CD14-positive monocyte (primary cell): ENCODE results near the gene UBXN7. TPM values are rescaled to one million over a fixed set of nuclear protein-coding genes. Genes with fewer than 3 reads are reported as not detected.
"Not testable (repeated sequence)": the region's sequence is repeated elsewhere in the genome, so short reads cannot be mapped to it uniquely, and the experiment has no call there.

ENCODE experiments used
- DNase-seq, 3 donors: peaks; one replicate each; pipeline ENCODE4 v3.0.0-alpha.2; 2011 to 2022
- H2AFZ ChIP-seq: 2 replicates; pipeline ENCODE4 v1.6.0; 2012; ENCODE audit warnings: mild to moderate bottlenecking, low read depth, low read length, inconsistent platforms; ENCODE audit not compliant: insufficient read depth, poor library complexity, severe bottlenecking
- H3K27ac ChIP-seq, 2 donors: 1 replicate in 1 of 2; 2 replicates in 1 of 2; pipeline ENCODE4 v1.5.1; 2012 to 2013; ENCODE audit warnings: low read length in 2 of 2, control low read depth in 1 of 2, inconsistent platforms in 1 of 2, low read depth in 1 of 2, mild to moderate bottlenecking in 1 of 2
- H3K27me3 ChIP-seq, 2 donors: one replicate each; pipeline versions ENCODE4 v1.6.0 to v1.6.1; 2011 to 2013; ENCODE audit warnings: low read length in 2 of 2; ENCODE audit not compliant: control insufficient read depth in 2 of 2, insufficient read depth in 2 of 2
- H3K36me3 ChIP-seq, 2 donors: replicated peaks in 1 of 2; 1 replicate in 1 of 2; 2 replicates in 1 of 2; pipeline versions ENCODE4 v1.5.1 to v1.6.1; 2012 to 2013; ENCODE audit warnings: low read length in 2 of 2, control low read depth in 1 of 2, inconsistent platforms in 1 of 2, mild to moderate bottlenecking in 1 of 2; ENCODE audit not compliant: insufficient read depth in 2 of 2, control insufficient read depth in 1 of 2
- H3K4me1 ChIP-seq, 2 donors: 1 replicate in 1 of 2; 2 replicates in 1 of 2; pipeline versions ENCODE4 v1.5.1 to v1.6.1; 2012 to 2013; ENCODE audit warnings: low read length in 2 of 2, control low read depth in 1 of 2, inconsistent platforms in 1 of 2, mild to moderate bottlenecking in 1 of 2, moderate library complexity in 1 of 2; ENCODE audit not compliant: insufficient read depth in 2 of 2, control insufficient read depth in 1 of 2
- H3K4me2 ChIP-seq: replicated peaks from 2 replicates; pipeline ENCODE3; 2012; ENCODE audit warnings: low read length, moderate library complexity, mild to moderate bottlenecking; ENCODE audit not compliant: poor library complexity, severe bottlenecking; ENCODE audit errors: extremely low read depth
- H3K4me3 ChIP-seq, 3 experiments: fragments of 200-600 bp in 1 of 3; sonication (generic) in 1 of 3; replicated peaks in 1 of 3; 1 replicate in 2 of 3; 2 replicates in 1 of 3; pipeline ENCODE4 v1.5.1; 2011 to 2013; ENCODE audit warnings: low read length in 3 of 3, mild to moderate bottlenecking in 3 of 3, control low read depth in 2 of 3, low read depth in 2 of 3, inconsistent platforms in 1 of 3, moderate library complexity in 1 of 3
- H3K79me2 ChIP-seq: 2 replicates; pipeline ENCODE4 v1.6.0; 2012; ENCODE audit warnings: mild to moderate bottlenecking, control low read depth, inconsistent platforms, low read length, moderate library complexity; ENCODE audit not compliant: insufficient read depth
- H3K9ac ChIP-seq: 2 replicates; pipeline ENCODE4 v1.6.0; 2017; ENCODE audit warnings: low read length, mild to moderate bottlenecking; ENCODE audit not compliant: insufficient read depth, poor library complexity, severe bottlenecking
- H3K9me3 ChIP-seq, 2 donors: replicated peaks in 1 of 2; 1 replicate in 1 of 2; 2 replicates in 1 of 2; pipeline versions ENCODE4 v1.5.1 to v1.6.1; 2012 to 2013; ENCODE audit warnings: low read length in 2 of 2, control low read depth in 1 of 2; ENCODE audit not compliant: control insufficient read depth in 1 of 2, insufficient read depth in 1 of 2
- H4K20me1 ChIP-seq: 2 replicates; pipeline ENCODE4 v1.6.0; 2012; ENCODE audit warnings: mild to moderate bottlenecking, low read length, control low read depth, moderate library complexity; ENCODE audit not compliant: insufficient read depth
- H3K27ac Mint-ChIP-seq, 7 donors: one replicate each; pipeline ENCODE4 v1.8.0; 2020; ENCODE audit warnings: mild to moderate bottlenecking in 7 of 7, mixed read lengths in 7 of 7, moderate library complexity in 6 of 7, inconsistent platforms in 2 of 7
- H3K27me3 Mint-ChIP-seq, 3 donors: one replicate each; pipeline ENCODE4 v1.8.0; 2021 to 2022; ENCODE audit warnings: low read depth in 3 of 3, mild to moderate bottlenecking in 3 of 3, mixed read lengths in 3 of 3, moderate library complexity in 3 of 3, inconsistent platforms in 1 of 3
- H3K36me3 Mint-ChIP-seq, 2 donors: one replicate each; pipeline ENCODE4 v1.8.0; 2020; ENCODE audit warnings: mixed read lengths in 2 of 2, inconsistent platforms in 1 of 2, mild to moderate bottlenecking in 1 of 2
- H3K4me1 Mint-ChIP-seq: one replicate; pipeline ENCODE4 v1.8.0; 2020; ENCODE audit warnings: mild to moderate bottlenecking, mixed read lengths
- H3K4me3 Mint-ChIP-seq, 2 donors: one replicate each; pipeline ENCODE4 v1.8.0; 2020; ENCODE audit warnings: mild to moderate bottlenecking in 2 of 2, mixed read lengths in 2 of 2, moderate library complexity in 1 of 2
- H3K9me3 Mint-ChIP-seq, 7 donors: one replicate each; pipeline ENCODE4 v1.8.0; 2020 to 2022; ENCODE audit warnings: mixed read lengths in 7 of 7, mild to moderate bottlenecking in 6 of 7, moderate library complexity in 6 of 7, inconsistent platforms in 2 of 7
- WGBS: methylation state at CpG from one replicate; pipeline ENCODE4 v1.1.5; 2013; ENCODE audit warnings: missing lambda C conversion rate; ENCODE audit not compliant: insufficient coverage; 5-methylcytosine and 5-hydroxymethylcytosine counted together
- intact Hi-C, 2 donors: fragments of 100-400 bp; cut with micrococcal nuclease; formaldehyde crosslinking; loops; one replicate each; pipeline versions ENCODE4 v1.15.0 to v1.15.1; 2023
- polyA plus RNA-seq, 3 donors: library from polyadenylated mRNA; depleted of rRNA in 1 of 3; unstranded in 2 of 3; stranded (reverse) in 1 of 3; fragments of 300-500 nt in 2 of 3; fragments of >200 nt in 1 of 3; fragmentation: Illumina TruSeq in 2 of 3; gene quantifications; 1 replicate in 2 of 3; 2 replicates in 1 of 3; pipeline ENCODE4 v1.2.3, GENCODE V29; 2012 to 2021
- TF ChIP-seq, protein P1 (sequence below): fragments of 200-600 bp; IDR thresholded peaks from one replicate; pipeline ENCODE4 v1.8.0; 2022; ENCODE audit warnings: antibody characterized with exemption, mild to moderate bottlenecking

The UBXN7 gene
- polyA plus RNA-seq, 3 donors, result 10.5 to 15.8 (median 13.6) TPM

DNA sequence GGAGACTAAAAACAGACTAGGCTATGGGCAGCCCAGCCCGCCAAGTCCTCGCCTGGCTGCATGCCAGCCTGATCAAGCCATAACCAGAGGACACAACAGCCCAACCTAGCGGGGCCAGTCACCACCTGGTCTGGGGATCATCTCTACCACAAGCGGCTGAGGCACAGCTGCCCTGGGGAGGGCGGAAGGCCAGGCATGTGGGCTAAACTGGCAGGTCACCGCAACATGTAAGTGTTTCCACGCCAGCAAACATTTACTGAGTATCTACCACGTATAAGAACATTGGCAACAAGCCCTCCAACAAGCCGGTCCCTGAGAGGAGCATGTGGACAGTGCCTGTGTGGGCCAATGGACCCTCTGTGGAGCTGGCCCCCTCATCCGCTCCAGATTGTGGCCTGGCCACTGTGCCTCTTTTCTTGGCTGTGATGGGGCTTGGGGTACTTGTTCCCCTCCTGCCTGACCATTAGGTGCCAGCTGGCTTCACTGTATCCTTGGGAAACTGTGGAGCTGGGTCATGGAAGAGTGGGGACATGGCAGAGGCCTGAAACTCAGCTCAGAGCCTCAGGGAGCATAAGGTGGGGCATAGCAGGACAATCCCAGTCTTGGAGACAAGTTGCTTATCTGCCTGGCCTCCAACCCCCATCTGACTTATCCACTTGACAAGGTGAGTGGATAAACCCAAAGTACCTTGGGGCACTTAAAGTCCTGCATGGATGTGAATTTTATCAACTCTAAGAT lies 9.0 kb downstream of the UBXN7 start:
- Mint-ChIP-seq H3K27ac (peak overlapping the region in 5 of 7 donors; percentile 25 to 84 (median 46)), H3K4me1 (peaks cover 23% of the 10 kb centered on the region), H3K36me3 (peaks cover 18 to 38% of the 10 kb centered on the region in 2 donors), H3K27me3 (no peaks in the 10 kb centered on the region), H3K4me3 (no peak overlapping the region), H3K9me3 (peaks cover 0 to 4% (median 0%) of the 10 kb centered on the region in 7 donors)
- Histone ChIP-seq H3K27ac (peak overlapping the region in 1 of 2 donors; percentile 28), H2AFZ (no peak overlapping the region), H3K4me1 (peaks cover 13 to 25% of the 10 kb centered on the region in 2 donors), H3K9me3 (no peaks in the 10 kb centered on the region), H3K9ac (no peak overlapping the region), H3K27me3 (no peaks in the 10 kb centered on the region), H3K4me2 (no peak overlapping the region), H3K79me2 (peaks cover 100% of the 10 kb centered on the region), H3K36me3 (peaks cover 5 to 25% of the 10 kb centered on the region in 2 donors), H3K4me3 (no peak overlapping the region), H4K20me1 (peaks cover 96% of the 10 kb centered on the region)
- intact Hi-C loops, result no loop called here
- TF ChIP-seq, protein P1, sequence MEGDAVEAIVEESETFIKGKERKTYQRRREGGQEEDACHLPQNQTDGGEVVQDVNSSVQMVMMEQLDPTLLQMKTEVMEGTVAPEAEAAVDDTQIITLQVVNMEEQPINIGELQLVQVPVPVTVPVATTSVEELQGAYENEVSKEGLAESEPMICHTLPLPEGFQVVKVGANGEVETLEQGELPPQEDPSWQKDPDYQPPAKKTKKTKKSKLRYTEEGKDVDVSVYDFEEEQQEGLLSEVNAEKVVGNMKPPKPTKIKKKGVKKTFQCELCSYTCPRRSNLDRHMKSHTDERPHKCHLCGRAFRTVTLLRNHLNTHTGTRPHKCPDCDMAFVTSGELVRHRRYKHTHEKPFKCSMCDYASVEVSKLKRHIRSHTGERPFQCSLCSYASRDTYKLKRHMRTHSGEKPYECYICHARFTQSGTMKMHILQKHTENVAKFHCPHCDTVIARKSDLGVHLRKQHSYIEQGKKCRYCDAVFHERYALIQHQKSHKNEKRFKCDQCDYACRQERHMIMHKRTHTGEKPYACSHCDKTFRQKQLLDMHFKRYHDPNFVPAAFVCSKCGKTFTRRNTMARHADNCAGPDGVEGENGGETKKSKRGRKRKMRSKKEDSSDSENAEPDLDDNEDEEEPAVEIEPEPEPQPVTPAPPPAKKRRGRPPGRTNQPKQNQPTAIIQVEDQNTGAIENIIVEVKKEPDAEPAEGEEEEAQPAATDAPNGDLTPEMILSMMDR, result no peak
- 82% methylated on average over 7 of the region's 10 CpGs for WGBS
- DNase-seq, result no peak

DNA sequence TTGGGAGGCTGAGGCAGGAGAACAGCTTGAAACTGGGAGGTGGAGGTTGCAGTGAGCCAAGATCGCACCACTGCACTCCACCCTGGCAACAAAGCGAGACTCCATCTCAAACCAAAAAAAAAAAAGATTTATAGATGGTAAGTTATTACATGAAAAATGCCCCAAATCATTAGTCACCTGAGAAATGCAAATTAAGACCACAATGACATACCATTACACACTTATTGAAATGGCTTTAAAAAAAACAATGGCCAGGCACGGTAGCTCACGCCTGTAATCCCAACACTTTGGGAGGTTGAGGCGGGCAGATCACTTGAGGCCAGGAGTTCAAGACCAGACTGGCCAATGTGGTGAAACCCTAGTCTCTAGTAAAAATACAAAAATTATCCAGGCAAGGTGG lies 10.6 kb downstream of the UBXN7 start:
- peaks cover 100% of the 10 kb centered on the region for H3K79me2 ChIP-seq
- H3K4me2 ChIP-seq, H3K27ac ChIP-seq, H3K9me3 Mint-ChIP-seq, H3K4me3 ChIP-seq, intact Hi-C loops, DNase-seq, H3K4me3 Mint-ChIP-seq, H3K9me3 ChIP-seq, H3K9ac ChIP-seq, H3K27me3 ChIP-seq, H3K27me3 Mint-ChIP-seq, H2AFZ ChIP-seq: not testable (repeated sequence)
- peaks cover 5 to 25% of the 10 kb centered on the region in 2 donors for H3K36me3 Mint-ChIP-seq
- H3K4me1 ChIP-seq, result peaks cover 27 to 40% of the 10 kb centered on the region in 2 donors
- H3K27ac Mint-ChIP-seq, result peak overlapping the region in 4 of 7 donors; percentile 10 to 88 (median 21)
- H3K4me1 Mint-ChIP-seq, result peaks cover 35% of the 10 kb centered on the region
- WGBS, result no CpG with 5 or more reads among the region's 5 CpGs
- peaks cover 0 to 13% of the 10 kb centered on the region in 2 donors for H3K36me3 ChIP-seq
- peaks cover 88% of the 10 kb centered on the region for H4K20me1 ChIP-seq
